Amniotic stem cell (primary cell): ENCODE data around the gene ROR2.
A peak's percentile ranks its signal among the peaks of the same experiment; 100 is the strongest.

Experiments used
- DNase-seq: peaks from one replicate; lab custom pipeline; 2025; lab: John Stamatoyannopoulos, UW

Gene ROR2

DNA sequence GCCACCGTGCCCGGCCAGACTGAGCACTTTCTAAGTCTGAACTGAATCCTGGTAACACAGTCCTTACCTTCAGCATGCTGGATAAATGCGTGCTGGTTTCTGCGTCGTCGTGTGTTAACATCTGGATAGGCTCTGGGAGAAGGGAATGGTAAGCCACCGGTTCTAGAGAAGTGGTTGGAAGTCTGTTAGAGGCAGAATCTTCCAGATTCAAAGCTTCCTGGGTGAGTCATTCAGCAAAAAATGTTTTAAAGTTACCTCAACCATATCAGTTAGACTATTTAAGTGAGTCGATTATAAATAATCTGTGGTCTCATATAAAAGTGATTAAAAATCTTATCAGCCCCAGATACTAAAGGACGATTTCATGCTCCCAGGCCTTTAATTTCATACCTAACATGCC, 269.9 kb downstream of the ROR2 start:
- DNase-seq, result no peak

- DNase-seq, result no peak
These were observed 271.0 kb downstream of the ROR2 start for GRCh38 chr9:91678807-91679580.

DNA sequence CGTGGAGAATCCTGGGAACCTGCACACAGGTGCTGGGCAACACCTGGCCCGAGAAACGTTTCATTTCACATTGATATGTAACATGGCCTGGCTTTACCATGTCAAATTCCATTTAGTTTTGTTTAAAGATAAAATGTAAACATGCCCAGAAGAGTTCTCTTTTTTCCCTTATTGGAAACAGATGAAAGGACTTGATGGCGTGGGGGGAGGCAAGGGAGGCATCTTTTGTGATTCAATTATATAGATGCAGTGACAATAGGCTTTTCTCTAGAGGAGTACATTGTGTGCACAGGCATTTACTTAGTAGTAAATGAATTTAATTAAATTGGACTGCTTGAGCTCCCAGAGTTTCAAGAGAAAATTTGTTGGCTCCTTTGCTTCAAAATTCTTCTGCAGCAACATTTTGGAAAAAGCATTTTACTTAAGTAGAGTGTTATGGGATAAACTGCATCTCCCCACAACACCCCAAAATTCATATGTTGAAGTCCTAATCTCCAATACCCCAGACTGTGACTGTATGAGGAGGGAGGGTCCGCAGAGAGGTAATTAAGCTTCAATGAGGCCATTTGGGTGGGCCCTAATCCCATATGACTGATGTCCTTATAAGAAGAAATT, 272.1 kb downstream of the ROR2 start:
- no peak for DNase-seq

DNA sequence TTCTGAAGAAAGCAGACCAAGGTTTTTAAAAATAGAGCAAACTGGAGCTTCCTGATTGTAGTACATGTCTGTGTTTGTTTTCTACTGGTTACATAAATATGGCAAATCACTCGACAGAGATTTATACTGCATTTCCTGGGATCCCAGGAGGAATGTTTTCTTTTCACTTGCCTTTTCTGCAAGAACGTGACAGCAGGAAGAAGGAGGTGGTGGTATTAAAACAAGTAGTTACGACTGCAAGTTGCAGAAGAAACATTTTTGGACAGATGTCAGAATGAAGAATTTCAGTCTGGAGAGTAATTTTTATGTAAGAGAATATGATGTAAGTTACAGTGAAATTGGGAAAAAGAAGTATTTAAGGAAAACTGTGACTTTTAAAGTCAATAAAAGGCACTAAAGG, 272.7 kb downstream of the ROR2 start:
- no peak for DNase-seq

GRCh38 chr9:91676046-91676445, 274.0 kb downstream of the ROR2 start:
- no peak for DNase-seq

DNA sequence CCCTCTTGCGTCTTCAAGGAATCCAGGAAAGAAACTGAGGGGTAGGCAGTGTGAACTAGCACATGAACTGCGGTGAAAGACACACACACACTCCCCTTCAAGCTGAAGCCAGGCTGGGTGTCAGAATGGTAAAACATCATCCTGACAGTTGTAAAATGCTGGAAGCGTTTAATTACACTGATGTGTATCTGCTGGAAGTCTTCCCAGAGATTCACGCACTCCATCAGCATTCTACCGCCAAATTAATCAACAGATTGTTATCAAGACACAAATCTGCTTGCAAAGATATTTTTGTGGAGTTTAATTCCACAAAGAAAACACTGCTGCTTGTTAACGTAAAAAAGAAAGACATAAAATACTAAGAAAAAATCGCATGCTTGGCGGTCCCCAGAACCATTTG, 285.4 kb downstream of the ROR2 start:
- no peak for DNase-seq

DNA sequence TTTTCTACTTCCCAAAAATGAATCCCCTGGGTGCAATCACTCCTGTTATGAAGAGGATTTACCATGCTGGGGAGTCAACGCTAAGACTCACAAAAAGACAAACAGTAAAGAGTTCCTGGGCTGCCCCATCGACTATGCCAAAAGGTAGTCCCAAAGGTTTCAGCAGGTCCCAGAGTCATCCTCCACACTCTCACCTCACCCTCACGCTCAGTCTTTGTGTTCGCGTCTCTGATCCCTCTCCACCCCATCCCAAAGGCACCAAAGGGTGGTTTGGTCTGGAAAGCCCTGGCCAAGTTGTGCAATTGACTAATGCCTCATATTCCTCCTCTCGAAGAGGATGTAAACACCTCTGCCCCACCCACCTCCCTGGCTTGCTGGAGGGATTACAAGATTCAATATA, 286.2 kb downstream of the ROR2 start:
- no peak for DNase-seq

- no peak for DNase-seq
These were observed 288.6 kb downstream of the ROR2 start for GRCh38 chr9:91661451-91661850.

GRCh38 chr9:91660521-91660920, 289.5 kb downstream of the ROR2 start:
- no peak for DNase-seq

GRCh38 chr9:91659529-91660495, 290.2 kb downstream of the ROR2 start:
- peak; percentile 18 for DNase-seq

DNA sequence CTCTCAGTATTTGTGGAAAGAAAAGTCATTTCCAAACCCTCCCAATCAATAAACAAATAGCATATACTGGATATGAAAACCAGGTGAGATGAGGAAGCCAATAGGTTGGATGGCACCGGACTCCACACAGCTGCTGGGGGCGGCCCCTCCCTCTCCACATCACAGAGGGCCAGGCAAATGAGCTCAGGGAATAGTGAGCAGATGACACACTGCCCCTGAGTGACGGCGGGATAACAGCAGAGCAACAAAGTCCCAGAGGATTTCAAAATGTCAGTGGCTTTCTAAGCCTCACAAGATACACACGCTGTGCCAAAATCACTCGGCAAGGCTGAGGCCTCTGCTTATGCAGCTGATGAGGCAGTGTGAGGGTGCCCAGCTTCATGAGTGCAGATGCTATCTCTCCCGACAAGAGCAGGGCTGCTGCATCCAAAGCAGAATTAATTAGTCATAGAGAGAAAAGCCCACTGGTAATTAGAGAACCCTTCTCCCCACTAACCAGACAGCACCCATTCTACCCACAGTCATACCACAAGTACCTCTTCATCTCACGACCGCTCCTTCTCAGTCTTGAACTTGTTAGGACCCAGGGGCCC, 291.4 kb downstream of the ROR2 start:
- DNase-seq, result no peak

DNA sequence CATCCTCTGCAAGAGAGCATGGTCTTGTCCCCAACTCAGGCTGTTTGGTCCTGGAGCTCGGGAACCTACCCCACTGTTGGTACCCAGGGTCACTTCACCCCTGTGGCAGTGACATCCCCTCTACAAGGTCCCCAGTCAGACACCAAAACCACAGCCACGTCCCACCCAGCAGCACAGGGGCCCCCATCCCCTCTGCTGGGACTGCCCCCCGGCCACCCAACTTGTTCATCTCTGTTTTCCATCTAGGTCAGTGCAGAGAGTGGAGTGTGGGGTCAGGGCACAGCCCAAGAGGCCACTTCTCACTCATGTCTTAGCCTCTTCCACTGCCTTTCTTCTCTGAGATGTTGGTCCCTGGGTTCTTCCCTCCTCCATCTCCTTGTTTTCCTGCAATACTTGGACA, 292.5 kb downstream of the ROR2 start:
- DNase-seq, result no peak

DNA sequence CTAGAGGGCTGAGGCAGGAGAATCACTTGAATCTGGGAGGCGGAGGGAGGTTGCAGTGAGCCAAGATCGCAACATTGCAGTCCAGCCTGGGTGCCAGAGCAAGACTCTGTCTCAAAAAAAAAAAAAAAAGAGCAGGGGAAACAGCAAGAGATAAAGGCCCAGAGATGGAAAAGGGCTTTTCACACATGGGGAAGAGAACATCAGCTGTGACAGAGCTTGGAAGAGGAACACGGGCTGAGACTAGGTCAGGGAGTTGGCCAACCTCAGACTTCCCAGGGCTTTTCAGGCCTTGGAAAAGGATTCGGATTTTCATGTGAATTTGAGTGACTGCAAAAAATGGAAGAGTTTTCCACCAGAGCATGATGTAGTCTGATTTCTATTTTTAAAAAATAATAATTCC, 294.4 kb downstream of the ROR2 start:
- no peak for DNase-seq

DNA sequence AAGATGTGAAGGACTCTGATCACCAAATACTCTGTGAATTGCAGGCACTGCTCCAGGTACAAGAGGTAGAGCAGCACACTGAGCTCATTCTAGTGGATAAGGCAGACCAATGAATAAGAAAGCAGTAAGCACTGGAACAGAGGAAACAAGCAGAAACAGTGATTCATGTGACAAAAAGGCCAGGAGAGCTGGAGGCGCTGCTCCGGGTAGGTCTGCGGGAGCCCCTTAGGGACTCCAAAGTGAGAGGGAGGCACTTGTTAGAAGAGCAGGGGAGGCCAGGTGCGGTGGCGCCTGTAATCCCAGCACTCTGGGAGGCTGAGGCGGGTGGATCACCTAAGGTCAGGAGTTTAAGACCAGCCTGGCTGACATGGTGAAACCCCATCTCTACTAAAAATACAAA, 294.8 kb downstream of the ROR2 start:
- DNase-seq, result no peak

DNA sequence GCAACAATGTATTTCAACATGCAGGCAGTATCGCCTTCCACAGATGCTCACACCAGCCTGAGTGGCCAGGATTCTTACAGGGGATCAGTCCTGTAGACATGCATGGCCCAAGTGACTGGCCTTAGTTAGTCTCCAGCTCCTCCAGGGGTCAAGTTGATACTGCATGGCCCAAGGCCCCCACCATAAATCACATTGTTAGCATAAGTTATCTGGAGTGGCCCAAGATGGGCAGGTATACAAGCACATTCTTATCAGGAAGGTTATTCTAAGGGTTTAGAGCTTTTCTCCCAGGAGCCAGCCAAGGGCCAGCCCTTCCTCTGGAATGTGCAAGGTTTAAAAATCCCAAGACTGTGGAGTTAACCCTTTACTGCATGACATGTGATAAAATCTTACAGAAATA, 295.5 kb downstream of the ROR2 start:
- DNase-seq, result no peak

DNA sequence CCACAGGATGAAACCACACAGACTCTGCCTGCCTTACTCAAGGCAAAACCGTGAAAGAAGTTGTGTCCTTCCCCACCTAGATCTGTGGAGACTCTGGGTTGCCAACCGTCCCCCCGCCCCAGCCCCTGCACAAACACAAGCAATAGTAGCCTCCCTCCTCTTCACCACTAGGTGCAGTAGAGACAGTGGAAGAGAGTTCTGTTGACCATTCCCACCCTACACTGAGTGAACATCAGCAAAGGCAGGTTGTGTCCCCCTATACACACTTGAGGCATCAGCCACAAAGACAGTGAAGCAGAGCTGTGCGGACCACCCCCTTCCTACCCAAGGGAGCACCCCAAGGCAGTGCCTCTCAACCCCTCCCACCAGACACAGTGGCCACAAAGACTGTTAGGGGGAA, 302.7 kb downstream of the ROR2 start:
- no peak for DNase-seq

GRCh38 chr9:91646702-91647101, 303.3 kb downstream of the ROR2 start:
- DNase-seq, result no peak

GRCh38 chr9:91644433-91644832, 305.6 kb downstream of the ROR2 start:
- no peak for DNase-seq

- no peak for DNase-seq
These were observed 306.4 kb downstream of the ROR2 start for GRCh38 chr9:91643481-91644077.

DNA sequence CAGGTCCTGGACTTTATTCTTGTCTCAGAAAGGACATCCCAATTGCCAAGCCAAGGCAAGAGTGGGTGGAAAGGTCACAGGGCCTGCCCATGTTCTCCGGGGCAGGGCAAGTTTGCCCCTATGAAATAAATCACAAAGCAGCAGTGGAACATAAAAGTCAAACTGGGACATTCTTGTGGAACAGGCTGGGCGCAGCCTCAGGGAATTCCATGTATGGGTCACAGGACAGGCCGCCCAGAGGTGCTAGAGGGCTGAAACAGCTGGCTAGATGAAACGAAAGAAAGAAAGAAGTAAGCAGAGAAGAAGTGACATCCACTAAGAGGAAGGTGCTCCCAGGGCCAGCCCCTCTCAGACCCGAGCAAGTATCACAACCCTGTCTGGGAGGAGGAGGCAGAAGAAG, 307.3 kb downstream of the ROR2 start:
- DNase-seq, result no peak

DNA sequence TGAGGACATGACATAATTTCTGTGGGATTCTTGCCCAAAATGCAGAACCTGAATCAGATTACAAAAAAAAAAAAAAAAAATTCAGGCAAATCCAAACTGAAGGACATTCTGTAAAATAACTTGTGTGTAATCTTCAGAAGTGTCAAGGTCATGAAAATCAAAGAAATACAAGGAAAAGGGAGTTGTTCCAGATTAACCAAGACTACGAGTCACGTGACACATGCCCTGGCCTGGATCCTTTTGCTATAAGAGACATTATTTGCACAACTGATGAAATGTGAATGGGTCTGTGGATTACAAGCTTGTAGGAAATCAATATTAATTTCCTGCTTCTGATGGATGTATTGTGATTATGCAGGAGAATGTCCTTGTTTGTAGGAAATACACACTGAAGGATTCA, 309.6 kb downstream of the ROR2 start:
- no peak for DNase-seq

GRCh38 chr9:91639054-91639453, 311.0 kb downstream of the ROR2 start:
- no peak for DNase-seq
